Uterus (tissue), 4 donors: ENCODE data around the gene VSIR. TPM values are rescaled to one million over a fixed set of nuclear protein-coding genes. Genes with fewer than 3 reads are reported as not detected.

Experiments used
- DNase-seq, 2 donors: peaks; one replicate each; pipeline ENCODE4 v3.0.0-alpha.2; 2019 to 2020
- H3K27ac ChIP-seq, 2 donors: fragments of 200-600 bp; sonication (generic); 1 replicate in 1 of 2; 2 replicates in 1 of 2; pipeline ENCODE4 v1.5.1; 2016 to 2018
- H3K27me3 ChIP-seq, 2 donors: fragments of 200-600 bp; sonication (generic); one replicate each; pipeline ENCODE4 v1.5.1; 2018 to 2019; ENCODE audit warnings: control low read depth in 1 of 2
- H3K36me3 ChIP-seq, 2 donors: fragments of 200-600 bp; sonication (generic); one replicate each; pipeline ENCODE4 v1.5.1; 2019; ENCODE audit warnings: control low read depth in 1 of 2
- H3K4me1 ChIP-seq, 2 donors: fragments of 200-600 bp; sonication (generic); one replicate each; pipeline ENCODE4 v1.5.1; 2018 to 2019; ENCODE audit warnings: control low read depth in 1 of 2
- H3K4me3 ChIP-seq, 2 donors: fragments of 200-600 bp; sonication (generic); 1 replicate in 1 of 2; 2 replicates in 1 of 2; pipeline ENCODE4 v1.5.1; 2018 to 2019; ENCODE audit warnings: mild to moderate bottlenecking in 1 of 2
- H3K9me3 ChIP-seq, 2 donors: fragments of 200-600 bp; sonication (generic); one replicate each; pipeline ENCODE4 v1.5.1; 2019; ENCODE audit warnings: control low read depth in 1 of 2
- CTCF ChIP-seq, 4 experiments: fragments of 200-600 bp in 2 of 4; fragments of 450-650 bp in 2 of 4; sonication (generic) in 2 of 4; IDR thresholded peaks; one replicate each; pipeline ENCODE4 v1.5.1; 2016 to 2019; ENCODE audit warnings: antibody characterized with exemption in 4 of 4, mild to moderate bottlenecking in 2 of 4, moderate library complexity in 1 of 4
- POLR2A ChIP-seq, 2 donors: fragments of 450-650 bp; IDR thresholded peaks; one replicate each; pipeline ENCODE4 v1.6.1; 2016; ENCODE audit warnings: antibody characterized with exemption in 2 of 2, mild to moderate bottlenecking in 1 of 2, moderate library complexity in 1 of 2
- intact Hi-C: fragments of 100-400 bp; cut with DNase I; formaldehyde crosslinking; loops from one replicate; pipeline ENCODE4 v1.15.1; 2023; ENCODE audit warnings: low total_unique reads
- total RNA-seq, 4 donors: library from RNA; depleted of rRNA in 3 of 4; stranded (reverse); fragments of >200 nt in 3 of 4; gene quantifications; one replicate each; pipeline versions ENCODE4 v1.1.0 to v1.2.4, GENCODE V29; 2014 to 2023
- donor health status: DM: yes; HTN: yes; CAD: no.

The VSIR gene
- total RNA-seq, 4 donors from 2014 or later: 18.9 to 127 (median 36.7) TPM

GRCh38 chr10:71798308-71798624, 24.9 kb upstream of the VSIR start:
- no peak overlapping the region for H3K27ac ChIP-seq

GRCh38 chr10:71797533-71798307, 24.4 kb upstream of the VSIR start:
- Histone ChIP-seq H3K4me1 (no peaks in the 10 kb centered on the region), H3K27ac (no peak overlapping the region), H3K4me3 (no peak overlapping the region), H3K36me3 (no peaks in the 10 kb centered on the region), H3K9me3 (no peaks in the 10 kb centered on the region), H3K27me3 (no peaks in the 10 kb centered on the region)
- TF ChIP-seq POLR2A (IDR thresholded peaks at IDR 0.05): no peak
- TF ChIP-seq CTCF (IDR thresholded peaks at IDR 0.05): no peak
- intact Hi-C loops: no loop called here
- no peak for DNase-seq

More at GRCh38 chr10:71798308-71798624, 24.9 kb upstream of the VSIR start:
- intact Hi-C loops: no loop called here
- Histone ChIP-seq H3K4me1 (no peaks in the 10 kb centered on the region), H3K9me3 (no peaks in the 10 kb centered on the region), H3K27me3 (no peaks in the 10 kb centered on the region), H3K4me3 (no peak overlapping the region), H3K36me3 (no peaks in the 10 kb centered on the region)
- no peak for DNase-seq
- TF ChIP-seq CTCF (IDR thresholded peaks at IDR 0.05) (no peak), POLR2A (IDR thresholded peaks at IDR 0.05) (no peak)

GRCh38 chr10:71796749-71797405, 23.6 kb upstream of the VSIR start:
- no peak for DNase-seq
- no peaks in the 10 kb centered on the region for H3K4me1 ChIP-seq
- no peaks in the 10 kb centered on the region for H3K36me3 ChIP-seq
- no peaks in the 10 kb centered on the region for H3K27me3 ChIP-seq
- TF ChIP-seq CTCF (IDR thresholded peaks at IDR 0.05) (no peak), POLR2A (IDR thresholded peaks at IDR 0.05) (no peak)
- intact Hi-C loops: no loop called here
- H3K4me3 ChIP-seq: no peak overlapping the region
- H3K9me3 ChIP-seq: no peaks in the 10 kb centered on the region
- H3K27ac ChIP-seq: no peak overlapping the region

- intact Hi-C loops: no loop called here
Measured at GRCh38 chr10:71795248-71795647, 21.9 kb upstream of the VSIR start.

More at GRCh38 chr10:71795248-71795647, 21.9 kb upstream of the VSIR start:
- H3K4me1 ChIP-seq: no peaks in the 10 kb centered on the region
- H3K36me3 ChIP-seq: no peaks in the 10 kb centered on the region
- H3K4me3 ChIP-seq: no peak overlapping the region
- H3K27ac ChIP-seq: no peak overlapping the region
- no peaks in the 10 kb centered on the region for H3K9me3 ChIP-seq
- H3K27me3 ChIP-seq: no peaks in the 10 kb centered on the region
- TF ChIP-seq CTCF (IDR thresholded peaks at IDR 0.05) (no peak), POLR2A (IDR thresholded peaks at IDR 0.05) (no peak)
- no peak for DNase-seq
